SU-DHL-6 (cell line): ENCODE data around the gene LMBR1L.

Source experiments
- H2AFZ ChIP-seq: fragments of 200-600 bp; sonication (generic); 2 replicates; pipeline ENCODE4 v1.6.1; 2014; ENCODE audit warnings: low read depth, mild to moderate bottlenecking, moderate library complexity, mixed read lengths, antibody characterized with exemption, low read length; ENCODE audit not compliant: severe bottlenecking
- H3F3A ChIP-seq: fragments of 200-600 bp; shearing (Covaris generic); 2 replicates; pipeline ENCODE4 v1.6.0; 2016; ENCODE audit warnings: antibody characterized with exemption, mild to moderate bottlenecking; ENCODE audit not compliant: insufficient read depth
- H3K27ac ChIP-seq: fragments of 200-600 bp; sonication (generic); 2 replicates; pipeline ENCODE4 v1.5.1; 2016; ENCODE audit warnings: low read depth, mild to moderate bottlenecking, low read length, moderate library complexity, mixed read lengths
- H3K27me3 ChIP-seq: fragments of 200-600 bp; sonication (generic), shearing (Covaris generic); 2 replicates; pipeline ENCODE4 v1.6.0; 2014; ENCODE audit warnings: mild to moderate bottlenecking, low read length
- H3K36me3 ChIP-seq: fragments of 200-600 bp; sonication (generic); 2 replicates; pipeline ENCODE4 v1.6.1; 2014; ENCODE audit warnings: mild to moderate bottlenecking, low read length, mixed read lengths
- H3K4me2 ChIP-seq: fragments of 300-600, 200-600 bp; shearing (Covaris generic), sonication (generic); 2 replicates; pipeline ENCODE4 v1.6.0; 2014; ENCODE audit warnings: low read length, low read depth, mild to moderate bottlenecking; ENCODE audit not compliant: poor library complexity, severe bottlenecking
- H3K4me3 ChIP-seq: fragments of 200-600 bp; sonication (generic); 2 replicates; pipeline ENCODE4 v1.5.1; 2014; ENCODE audit warnings: antibody characterized with exemption, low read length, mild to moderate bottlenecking, mixed read lengths; ENCODE audit not compliant: insufficient read depth, poor library complexity, severe bottlenecking
- H3K79me2 ChIP-seq: fragments of 200-600 bp; sonication (generic); 2 replicates; pipeline ENCODE4 v1.6.1; 2014; ENCODE audit warnings: mild to moderate bottlenecking, low read length, moderate library complexity; ENCODE audit not compliant: insufficient read depth
- H3K9ac ChIP-seq: fragments of 200-600 bp; sonication (generic); 2 replicates; pipeline ENCODE4 v1.7.0; 2014; ENCODE audit warnings: mild to moderate bottlenecking, low read length
- H3K9me2 ChIP-seq: fragments of 200-600 bp; sonication (generic); replicated peaks from 2 replicates; pipeline ENCODE4 v1.6.1; 2014; ENCODE audit warnings: low read length; ENCODE audit not compliant: insufficient read depth
- H3K9me3 ChIP-seq: fragments of 200-600 bp; sonication (generic); 2 replicates; pipeline ENCODE4 v1.6.1; 2014; ENCODE audit warnings: low read length, mixed read lengths; ENCODE audit not compliant: insufficient read depth
- H4K20me1 ChIP-seq: fragments of 200-600 bp; sonication (generic); 2 replicates; pipeline ENCODE4 v1.6.1; 2014; ENCODE audit warnings: low read depth, mild to moderate bottlenecking, antibody characterized with exemption, low read length, moderate library complexity, mixed read lengths
- CTCF ChIP-seq: fragments of 200-600 bp; sonication (generic); IDR thresholded peaks from one replicate; pipeline ENCODE4 v1.5.1; 2017; ENCODE audit warnings: antibody characterized with exemption, mild to moderate bottlenecking, low read length, moderate library complexity; ENCODE audit not compliant: insufficient read depth, poor library complexity, severe bottlenecking
- EZH2phosphoT487 ChIP-seq: fragments of 200-600 bp; sonication (generic), shearing (Covaris generic); conservative IDR thresholded peaks from 2 replicates; pipeline ENCODE4 v1.6.1; 2018; ENCODE audit warnings: mild to moderate bottlenecking, antibody characterized with exemption, low read length, moderate library complexity, mixed read lengths

Gene LMBR1L

DNA sequence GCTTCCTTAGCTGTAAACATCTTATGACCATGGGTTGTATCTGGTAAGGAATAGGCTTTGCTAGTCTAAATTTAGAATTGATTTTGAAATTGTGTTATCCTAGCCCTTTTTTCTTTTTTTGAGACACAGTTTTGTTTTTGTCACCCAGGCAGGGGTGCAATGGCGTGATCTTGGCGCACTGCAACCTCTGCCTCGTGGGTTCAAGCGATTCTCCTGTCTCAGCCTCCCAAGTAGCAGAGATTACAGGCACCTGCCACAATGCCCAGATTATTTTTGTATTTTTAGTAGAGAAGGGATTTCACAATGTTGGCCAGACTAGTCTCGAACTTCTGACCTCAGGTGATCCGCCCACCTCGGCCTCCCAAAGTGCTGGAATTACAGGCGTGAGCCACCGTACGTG, 22.9 kb upstream of the LMBR1L start:
- Histone ChIP-seq H4K20me1 (peaks cover 13% of the 10 kb centered on the region), H3K9me2 (no peaks in the 10 kb centered on the region), H3K4me3 (peak overlapping the region; percentile 56), H3K36me3 (peaks cover 19% of the 10 kb centered on the region), H3K9me3 (no peaks in the 10 kb centered on the region), H3K9ac (peak overlapping the region; percentile 100), H3K79me2 (peaks cover 38% of the 10 kb centered on the region), H3K27me3 (no peaks in the 10 kb centered on the region), H3F3A (peaks cover 45% of the 10 kb centered on the region), H3K27ac (peak overlapping the region; percentile 83; the same call in 1 of the 2 replicates), H2AFZ (peak overlapping the region; percentile 76), H3K4me2 (peak overlapping the region; percentile 88)
- TF ChIP-seq EZH2phosphoT487 (no peak), CTCF (no peak)

DNA sequence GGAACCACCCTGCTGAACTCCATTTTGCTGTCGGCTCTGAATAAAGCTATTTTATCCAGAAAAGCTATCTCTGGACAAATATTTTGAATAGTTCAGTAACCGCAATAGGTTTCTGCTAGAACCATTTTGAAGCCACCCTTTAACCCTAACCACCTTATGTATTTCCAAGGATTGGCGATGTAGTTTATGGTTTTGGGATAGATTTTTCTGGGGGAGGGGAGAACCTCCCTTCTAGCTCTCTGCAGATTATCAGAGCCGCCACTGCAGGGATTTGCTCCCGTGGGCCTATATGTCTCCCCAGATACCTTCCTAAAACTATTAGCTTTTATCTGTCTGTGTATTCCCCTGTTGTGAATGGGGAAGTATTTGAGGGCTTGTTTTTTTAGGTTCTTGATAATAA, 22.4 kb upstream of the LMBR1L start:
- no peak for TF ChIP-seq EZH2phosphoT487
- no peak for TF ChIP-seq CTCF
- Histone ChIP-seq H3K27me3 (no peaks in the 10 kb centered on the region), H3K79me2 (peaks cover 38% of the 10 kb centered on the region), H3K36me3 (peaks cover 19% of the 10 kb centered on the region), H3K4me3 (peak overlapping the region; percentile 56), H3F3A (peaks cover 45% of the 10 kb centered on the region), H3K27ac (peak overlapping the region; percentile 83), H3K4me2 (peak overlapping the region; percentile 88), H3K9me2 (no peaks in the 10 kb centered on the region), H4K20me1 (peaks cover 13% of the 10 kb centered on the region), H3K9me3 (no peaks in the 10 kb centered on the region), H2AFZ (peak overlapping the region; percentile 76), H3K9ac (peak overlapping the region; percentile 100)

GRCh38 chr12:49131894-49132461, 21.3 kb upstream of the LMBR1L start:
- Histone ChIP-seq H3F3A (peaks cover 55% of the 10 kb centered on the region), H2AFZ (peak overlapping the region; percentile 13), H3K79me2 (peaks cover 38% of the 10 kb centered on the region), H4K20me1 (peaks cover 13% of the 10 kb centered on the region), H3K4me2 (peak overlapping the region; percentile 88), H3K4me3 (peak overlapping the region; percentile 56), H3K9ac (peak overlapping the region; percentile 100), H3K9me3 (no peaks in the 10 kb centered on the region), H3K9me2 (no peaks in the 10 kb centered on the region), H3K27ac (peak overlapping the region; percentile 83), H3K27me3 (no peaks in the 10 kb centered on the region), H3K36me3 (peaks cover 25% of the 10 kb centered on the region)
- no peak for TF ChIP-seq EZH2phosphoT487
- TF ChIP-seq CTCF, result no peak
